NCI-H1105 treated with DMSO at 0.1 percent for 48 hours (cell line): ENCODE measurements around the gene CREB1.

Experiments
- DNase-seq: peaks from one replicate; lab custom pipeline; 2025; lab: John Stamatoyannopoulos, UW

Gene CREB1

DNA sequence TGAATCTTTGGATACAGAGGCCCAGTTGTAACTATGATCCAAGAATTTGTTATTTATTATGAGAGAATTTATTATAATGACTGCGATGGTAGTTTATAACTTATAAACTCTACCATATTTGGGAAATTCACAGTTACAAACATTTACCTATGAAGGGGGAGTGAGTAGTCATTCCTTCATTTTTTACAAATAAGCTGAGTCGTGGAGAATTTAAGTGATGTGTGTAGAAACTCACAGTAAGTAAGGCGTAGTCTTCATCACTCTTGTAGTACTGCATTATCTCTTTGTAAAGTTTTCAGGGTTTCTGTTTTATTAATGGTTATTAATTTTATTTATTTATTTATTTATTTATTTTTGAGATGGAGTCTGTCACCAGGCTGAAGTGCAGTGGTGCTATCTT lies 13.5 kb downstream of the CREB1 start:
- DNase-seq, result no peak

DNA sequence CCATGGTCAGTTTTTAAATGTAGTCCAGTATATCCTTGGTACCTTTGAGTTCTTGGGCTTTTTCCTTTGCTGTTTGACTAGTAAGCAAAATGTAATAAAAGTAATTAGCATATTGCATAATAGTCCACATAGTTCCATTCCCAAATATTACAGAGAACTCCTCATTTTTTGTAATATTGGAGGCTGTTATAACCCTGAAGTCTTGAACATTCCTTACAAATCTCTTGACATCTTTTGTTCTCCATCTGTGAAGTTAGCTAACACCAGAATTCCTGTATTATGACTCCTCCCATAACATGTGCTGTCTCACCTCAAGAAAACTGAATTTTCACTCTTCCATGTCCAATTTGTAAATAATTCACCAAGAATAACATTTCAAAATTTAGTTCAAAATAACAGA lies 17.1 kb downstream of the CREB1 start:
- DNase-seq, result no peak

DNA sequence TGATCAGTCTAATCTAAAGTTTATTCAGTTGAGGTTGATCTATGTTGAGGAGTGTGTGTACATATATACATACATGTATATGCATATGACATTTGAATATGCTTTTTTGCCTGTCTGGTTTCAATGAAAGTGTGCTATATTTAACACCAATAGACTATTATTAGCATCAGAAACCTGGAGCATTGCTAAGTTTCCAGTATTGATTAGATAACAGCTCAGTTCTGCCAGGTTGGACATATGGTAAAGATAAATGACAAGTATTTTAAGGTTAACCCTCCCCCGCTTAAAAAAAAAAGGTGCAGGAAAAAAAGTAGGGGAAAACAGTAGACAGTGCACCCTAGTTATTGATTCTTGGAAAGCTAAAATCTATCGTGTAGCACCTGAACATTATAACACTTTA lies 19.4 kb downstream of the CREB1 start:
- no peak for DNase-seq

DNA sequence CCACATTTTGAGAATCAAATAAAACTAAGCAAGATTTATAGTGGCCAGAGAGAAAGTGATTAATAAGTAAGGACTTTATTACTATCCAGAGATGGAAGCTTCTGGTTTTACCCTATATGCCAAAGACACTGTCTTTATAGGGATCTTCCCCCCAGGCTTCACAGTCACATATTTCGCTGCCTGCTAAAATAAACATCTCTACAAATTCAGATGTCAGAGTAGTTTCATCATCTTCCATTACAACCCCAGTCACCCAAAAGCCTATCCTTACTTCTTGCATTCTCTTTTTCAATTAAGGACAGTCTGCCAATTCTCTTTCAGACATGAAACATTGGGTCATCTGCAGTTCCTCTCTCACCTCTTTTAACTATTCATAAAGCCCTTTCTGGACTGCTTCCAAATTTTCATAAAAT lies 28.3 kb downstream of the CREB1 start:
- DNase-seq, result no peak

DNA sequence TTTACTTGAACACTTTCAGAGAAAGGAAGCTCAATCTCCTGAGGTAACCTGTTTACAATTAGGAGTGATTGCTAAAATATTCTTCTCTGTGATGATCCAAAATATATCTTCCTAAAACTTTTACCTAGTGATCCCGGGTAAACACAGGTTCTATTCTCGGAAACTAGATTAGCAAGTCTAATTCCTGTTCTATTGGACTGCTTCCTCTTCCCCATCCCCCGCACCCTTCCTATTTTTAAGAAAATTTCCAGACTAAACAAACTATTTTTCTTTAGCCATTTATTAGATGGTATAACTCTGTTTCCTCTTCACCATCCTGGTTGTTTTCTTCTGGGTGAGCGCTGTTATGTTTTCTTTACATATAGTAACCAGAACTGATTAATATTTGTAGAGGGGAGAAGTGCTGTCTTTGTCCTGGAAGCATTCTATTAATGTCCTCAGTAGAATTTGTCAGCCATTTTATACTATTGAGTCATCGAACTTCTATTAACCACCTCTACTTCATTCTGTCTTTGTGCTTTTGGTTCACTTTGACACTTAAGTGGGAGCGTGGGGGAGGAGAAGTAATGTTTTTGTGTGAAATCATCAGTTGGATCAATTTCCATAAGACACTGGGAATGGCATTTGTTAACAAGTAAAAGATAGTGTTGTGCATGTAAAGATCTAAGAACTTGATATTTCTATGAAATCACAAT lies 31.8 kb downstream of the CREB1 start:
- DNase-seq, result no peak

DNA sequence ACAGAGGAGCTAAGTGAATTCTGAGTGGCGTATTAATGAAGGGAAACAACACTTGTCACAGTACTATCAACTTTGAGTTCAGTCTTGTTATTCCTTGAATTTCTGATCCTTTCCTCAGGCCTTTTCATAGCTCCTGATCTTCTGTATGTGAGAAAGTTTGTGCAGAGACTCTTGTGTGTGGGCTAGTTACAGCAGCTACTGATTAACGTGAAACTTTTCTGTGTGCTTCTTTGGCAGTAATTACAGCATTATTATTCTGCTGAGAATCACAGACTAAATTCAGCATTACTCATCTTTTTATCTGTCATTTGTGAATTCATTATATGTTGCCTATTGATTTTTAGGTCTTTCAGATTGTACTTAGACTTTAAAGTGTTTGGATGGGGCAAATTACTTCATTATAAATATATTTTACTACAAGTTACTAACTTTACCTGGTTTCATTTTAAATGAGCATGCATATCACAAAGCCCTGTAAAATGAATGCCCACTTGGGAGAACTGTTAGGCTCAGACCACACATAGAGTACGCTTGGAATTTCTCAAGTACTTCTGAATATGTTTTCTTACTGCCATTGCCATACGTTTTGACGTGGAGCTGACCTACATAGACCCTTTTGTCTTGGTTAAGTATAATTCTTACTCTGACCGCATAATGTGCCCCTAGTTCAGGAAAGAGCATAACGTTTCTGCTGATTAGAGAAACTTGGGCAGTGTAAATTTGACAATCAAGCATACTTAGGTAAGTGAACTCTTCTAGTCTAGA lies 36.2 kb downstream of the CREB1 start:
- DNase-seq, result no peak

DNA sequence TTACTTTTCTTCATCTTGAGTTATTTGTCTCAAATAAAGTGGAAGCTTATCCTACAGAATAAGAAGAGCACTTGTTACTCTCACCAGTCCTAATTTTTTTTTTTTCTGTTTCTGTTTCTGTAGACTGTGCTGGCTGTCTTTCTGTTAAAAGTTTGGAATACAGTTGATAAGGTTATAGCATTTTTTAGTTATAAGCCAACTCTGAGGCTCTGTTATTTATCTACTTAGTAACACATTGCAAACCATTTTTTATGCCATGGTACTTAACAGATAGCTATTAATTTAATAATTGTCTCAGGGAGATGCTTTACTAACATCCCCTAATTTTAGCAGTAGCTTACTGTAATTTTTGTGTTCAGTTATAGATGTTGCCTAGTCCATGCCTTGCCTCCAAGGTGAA lies 37.9 kb downstream of the CREB1 start:
- DNase-seq, result no peak

DNA sequence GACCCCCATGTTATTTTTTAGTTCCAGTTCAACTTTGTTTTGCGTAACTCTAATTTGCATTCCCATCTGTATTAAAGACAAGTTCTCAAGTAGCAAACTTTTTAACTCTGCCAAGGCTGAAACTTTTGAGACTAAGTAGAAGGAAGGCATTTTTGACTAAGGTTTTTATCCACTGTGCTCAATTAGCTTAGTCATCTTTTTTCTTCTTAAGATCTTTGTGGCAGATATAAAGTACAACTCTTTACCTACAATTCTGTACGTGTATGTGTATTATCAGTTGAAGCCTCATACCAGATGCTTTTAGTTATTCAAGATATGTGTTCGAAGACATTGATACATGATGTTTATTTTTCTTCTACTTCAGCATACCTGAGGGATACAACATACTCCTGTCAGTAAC lies 41.6 kb downstream of the CREB1 start:
- no peak for DNase-seq

DNA sequence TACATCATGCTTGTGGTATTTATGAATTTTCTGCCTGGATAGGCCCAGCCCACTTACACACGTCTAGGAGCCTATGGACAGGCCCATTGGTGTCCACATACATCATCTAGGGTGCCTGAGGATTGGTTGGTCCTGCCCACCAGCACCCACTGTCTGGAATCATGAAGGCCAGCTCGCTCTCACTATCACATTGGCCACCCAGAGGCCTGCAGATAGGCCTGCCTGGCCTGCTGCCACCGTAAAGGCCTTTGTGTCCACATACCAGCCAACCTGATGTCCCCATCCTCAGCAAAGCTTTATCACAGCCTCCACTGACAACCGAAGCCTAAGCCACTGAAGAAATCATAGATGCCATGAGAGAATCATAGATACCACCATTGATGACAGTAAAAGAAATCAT lies 55.2 kb downstream of the CREB1 start:
- no peak for DNase-seq

DNA sequence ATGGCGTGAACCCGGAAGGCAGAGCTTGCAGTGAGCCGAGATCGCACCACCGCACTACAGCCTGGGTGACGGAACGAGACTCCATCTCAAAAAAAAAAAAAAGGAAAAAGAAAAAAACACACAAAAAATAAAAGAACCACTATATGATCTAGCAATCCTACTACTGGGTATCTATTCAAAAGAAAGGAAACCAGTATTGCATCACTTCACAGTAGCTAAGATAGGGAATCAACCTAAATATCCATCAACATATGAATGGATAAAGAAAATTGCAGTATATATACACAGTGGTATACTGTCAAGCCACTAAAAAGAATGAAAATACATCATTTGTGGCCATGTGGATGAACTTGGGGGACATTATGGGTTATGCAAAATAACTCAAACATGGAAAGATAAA lies 57.5 kb downstream of the CREB1 start:
- DNase-seq, result no peak

DNA sequence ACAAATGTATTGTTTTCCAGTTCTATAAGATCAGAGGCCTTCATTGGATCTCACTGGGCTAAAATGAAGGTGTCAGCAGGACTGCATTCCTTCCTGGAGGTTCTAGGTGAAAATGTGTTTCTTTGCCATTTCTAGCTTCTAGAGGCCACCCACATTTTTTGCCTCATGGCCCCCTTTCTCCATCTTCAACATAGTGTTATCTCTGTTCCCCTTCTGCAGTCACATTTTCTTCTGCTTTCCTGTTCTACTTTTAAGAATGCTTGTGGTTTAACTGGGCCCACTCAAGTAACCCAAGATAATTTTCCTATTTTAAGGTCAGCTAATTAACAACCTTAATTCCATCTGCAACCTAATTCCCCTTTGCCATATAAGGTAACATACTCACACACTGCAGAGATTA lies 59.4 kb downstream of the CREB1 start:
- DNase-seq, result no peak

DNA sequence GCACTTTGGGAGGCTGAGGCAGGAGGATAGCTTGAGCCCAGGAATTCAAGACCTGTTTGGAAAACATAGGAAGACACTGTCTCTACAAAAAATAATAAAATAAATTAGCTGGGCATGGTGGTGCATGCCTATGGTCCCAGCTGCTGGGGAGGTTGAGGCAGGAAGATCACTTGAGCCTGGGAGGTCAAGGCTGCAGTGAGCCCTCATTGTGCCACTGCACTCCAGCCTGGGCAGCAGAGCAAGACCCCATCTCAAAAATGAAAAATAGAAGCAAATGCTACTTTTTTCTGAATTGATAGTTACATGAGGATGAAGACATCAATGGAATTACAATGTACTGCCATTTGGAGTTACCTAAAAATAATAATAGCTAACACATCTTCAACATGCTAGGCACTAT lies 63.5 kb downstream of the CREB1 start:
- no peak for DNase-seq

DNA sequence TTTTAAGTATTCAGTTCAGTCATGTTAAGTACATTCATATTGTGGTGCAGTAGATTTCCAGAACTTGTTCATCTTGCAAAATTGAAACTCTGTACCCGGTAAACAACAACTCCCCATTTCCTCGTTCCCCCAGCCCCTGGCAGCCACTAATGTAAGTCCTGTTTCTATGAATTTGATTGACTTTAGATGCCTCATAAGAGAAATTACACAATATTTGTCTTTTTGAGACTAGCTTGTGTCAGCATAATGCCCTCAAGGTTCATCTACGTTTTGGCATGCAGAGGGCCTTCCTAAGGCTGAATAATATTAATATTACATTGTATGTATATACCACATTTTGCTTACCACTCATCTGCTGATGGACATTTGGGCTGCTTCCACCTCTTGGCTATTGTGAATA lies 64.5 kb downstream of the CREB1 start:
- DNase-seq, result no peak

DNA sequence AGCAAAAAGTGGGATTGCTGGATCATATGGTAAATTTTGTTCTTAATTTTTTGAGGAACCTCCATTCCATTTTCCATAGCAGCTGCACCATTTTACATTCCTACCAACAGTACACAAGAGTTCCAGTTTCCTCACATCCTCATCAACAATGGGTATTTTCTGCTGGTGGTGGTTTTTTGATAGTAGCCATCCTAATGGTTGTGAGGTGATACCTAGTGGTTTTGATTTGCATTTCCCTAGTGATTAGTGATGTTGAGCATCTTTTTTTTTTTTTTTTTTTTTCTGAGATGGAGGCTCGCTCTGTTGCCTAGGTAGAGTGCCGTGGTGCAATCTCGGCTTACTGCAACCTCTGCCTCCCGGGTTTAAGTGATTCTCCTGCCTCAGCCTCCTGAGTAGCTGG lies 65.0 kb downstream of the CREB1 start:
- DNase-seq, result no peak

DNA sequence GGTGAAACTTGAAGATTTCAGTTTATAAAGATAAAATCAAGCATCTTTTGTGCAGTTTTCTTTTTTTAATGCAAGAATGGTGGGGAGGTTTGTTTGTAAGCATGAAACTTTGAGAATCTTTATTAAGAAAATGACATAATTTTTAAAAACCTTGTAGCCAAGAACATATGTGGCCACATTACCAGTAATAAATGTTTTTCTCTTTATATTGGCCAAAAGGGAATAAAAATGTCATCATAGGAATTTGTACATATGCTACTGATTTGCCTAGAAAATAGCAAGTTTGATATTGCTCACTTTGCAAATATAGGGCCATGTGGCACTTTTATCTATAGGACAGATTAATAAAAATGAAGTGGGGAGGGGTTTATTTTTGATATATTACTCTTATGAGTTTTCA lies 69.9 kb downstream of the CREB1 start:
- no peak for DNase-seq

DNA sequence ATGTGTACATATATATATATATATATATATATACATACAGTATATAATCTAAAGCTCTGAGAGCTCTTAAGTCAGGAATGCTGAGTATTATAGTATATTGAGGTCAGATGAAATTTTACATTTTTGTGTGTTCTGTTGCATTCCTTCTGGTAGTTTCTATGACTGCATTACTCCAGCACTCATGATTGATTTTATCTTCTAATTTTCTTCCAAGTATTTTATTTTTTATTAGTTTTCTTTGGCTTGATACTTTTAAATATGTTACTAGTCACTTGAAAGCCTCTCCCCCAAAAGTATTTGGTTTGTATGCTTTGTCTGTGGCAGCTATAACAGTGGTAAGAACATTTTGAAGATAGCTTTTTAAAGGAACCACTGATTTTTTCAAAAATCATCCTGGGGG lies 70.5 kb downstream of the CREB1 start:
- DNase-seq, result no peak

DNA sequence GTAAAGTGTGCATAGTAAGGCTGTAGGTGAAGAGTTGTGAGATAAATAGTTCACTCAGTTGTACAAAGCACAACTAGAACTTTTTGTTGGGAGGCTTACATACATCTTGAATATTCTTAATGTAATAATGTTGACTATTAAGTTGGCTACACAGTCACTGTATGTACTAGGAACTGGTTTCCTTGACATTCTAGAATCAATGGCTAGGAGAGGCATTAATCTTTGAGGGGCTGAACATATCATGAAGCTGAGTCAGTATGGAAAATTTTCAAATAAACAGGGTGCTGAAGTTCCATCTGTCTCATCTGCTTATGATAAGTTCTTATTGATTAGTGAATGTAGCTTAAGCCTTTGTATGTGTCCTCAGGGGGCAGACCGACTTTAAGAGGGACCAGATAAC lies 72.0 kb downstream of the CREB1 start:
- DNase-seq, result no peak

DNA sequence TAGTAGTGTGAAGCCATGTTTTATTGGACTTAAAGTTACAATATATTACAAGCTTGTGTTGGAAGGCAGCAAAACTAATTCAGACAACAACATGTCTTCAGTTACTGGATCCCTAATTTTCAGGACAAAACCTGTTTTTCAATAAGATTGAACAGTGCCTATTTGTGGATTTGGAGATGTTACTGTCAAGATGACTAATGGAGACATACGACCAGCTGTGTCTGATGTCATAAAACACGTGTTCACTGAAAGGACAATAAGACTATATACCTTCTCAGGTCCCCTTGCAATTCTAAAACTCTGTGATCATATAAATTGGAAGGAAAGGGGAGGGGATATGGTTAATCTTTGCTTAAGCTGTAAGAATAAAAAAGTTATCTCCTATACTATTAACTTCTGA lies 73.7 kb downstream of the CREB1 start:
- no peak for DNase-seq

DNA sequence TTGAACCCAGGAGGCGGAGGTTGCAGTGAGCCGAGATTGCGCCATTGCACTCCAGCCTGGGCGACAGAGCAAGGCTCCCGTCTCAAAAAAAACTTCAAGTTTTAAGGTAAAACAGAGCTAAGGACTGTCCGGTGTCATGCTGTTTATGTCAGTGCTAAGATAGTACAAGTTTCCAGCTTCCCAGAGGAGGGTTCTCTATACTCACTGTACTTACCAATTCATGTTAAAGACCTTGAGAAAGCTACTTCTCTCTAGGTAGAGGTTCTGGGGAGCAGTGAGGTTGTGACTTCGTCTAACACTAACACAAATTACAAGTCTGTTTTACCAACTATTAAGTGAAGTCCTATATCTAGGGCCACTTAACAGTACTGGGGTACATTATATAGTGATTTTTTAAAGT lies 76.6 kb downstream of the CREB1 start:
- DNase-seq, result no peak

DNA sequence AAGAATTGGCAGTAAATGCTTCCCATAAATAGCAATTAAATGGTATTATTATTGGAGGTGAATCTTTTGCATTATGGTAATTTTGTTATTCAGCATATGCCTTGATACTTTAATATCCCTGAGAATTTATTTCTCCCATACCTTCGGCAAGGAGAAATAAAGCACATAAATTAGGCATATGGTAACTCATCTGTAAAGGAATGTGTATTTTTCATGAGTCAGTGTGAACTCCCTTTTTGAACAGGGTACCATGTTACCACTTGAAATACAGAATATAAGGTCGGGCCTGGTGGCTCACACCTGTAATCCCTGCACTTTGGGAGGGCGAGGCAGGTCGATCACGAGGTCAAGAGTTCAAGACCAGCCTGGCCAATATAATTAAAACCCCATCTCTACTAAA lies 77.1 kb downstream of the CREB1 start:
- DNase-seq, result no peak

DNA sequence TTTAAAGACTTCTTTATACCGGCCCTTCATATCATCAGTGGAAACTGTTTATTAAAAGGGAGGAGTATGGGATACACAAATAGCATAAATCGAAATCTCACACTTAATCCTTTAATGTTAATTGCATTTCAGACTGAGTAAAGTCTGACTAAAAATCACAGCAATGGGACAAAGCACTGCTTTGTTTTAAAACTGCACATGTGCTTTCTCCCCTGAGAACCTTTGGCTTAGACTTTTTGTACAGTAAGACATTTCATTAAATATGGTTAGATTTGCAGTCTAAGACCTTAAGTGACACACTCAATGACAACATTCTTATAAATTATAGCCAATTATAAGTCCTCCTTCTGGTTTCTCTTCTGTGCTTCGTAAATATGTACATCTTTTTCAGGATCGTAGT lies 83.0 kb downstream of the CREB1 start:
- no peak for DNase-seq

DNA sequence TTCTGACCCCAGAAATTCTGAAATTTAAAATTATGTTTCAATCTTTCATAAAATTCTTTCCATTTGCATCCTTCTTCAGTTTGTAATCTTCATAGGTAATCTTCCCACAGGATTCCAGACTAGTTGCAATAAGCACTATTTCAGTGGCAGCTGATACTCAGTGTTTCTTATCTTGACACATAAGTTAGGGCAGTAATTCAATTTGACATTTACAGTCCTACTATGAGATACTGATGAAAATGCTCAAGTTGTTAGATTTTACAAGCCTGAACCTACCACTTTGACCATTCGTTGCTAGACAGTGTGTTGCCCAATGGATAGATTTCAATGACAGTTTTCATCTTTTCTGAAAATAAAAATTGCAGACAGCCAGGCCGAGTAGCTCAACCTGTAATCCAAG lies 85.1 kb downstream of the CREB1 start:
- DNase-seq, result no peak

DNA sequence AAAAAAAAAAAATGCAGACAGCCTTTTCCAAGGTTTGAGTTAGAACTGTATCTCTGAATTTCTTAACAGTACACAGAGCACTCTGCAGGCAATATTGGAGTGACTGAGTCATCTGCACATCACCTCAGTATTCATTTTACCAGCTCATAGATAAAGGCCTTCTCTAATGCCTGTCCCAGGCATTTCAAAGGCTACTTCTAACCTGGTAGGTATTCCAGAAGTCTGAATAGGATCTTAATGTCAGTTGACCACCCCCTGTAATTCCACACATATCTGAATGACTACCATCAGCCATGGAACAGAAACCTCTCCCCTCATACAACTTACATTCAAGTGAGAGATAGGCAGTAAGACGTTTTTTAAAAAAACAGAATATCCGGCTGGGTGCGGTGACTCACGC lies 86.4 kb downstream of the CREB1 start:
- no peak for DNase-seq
